Nephron progenitor cell (in vitro differentiated cells): ENCODE measurements around the gene GOLGA6D.
"Not testable (repeated sequence)": the region's sequence is repeated elsewhere in the genome, so short reads cannot be mapped to it uniquely, and the experiment has no call there.

Experiments used
- DNase-seq: peaks from one replicate; pipeline ENCODE4 v3.0.0; 2021
- H3K27ac Mint-ChIP-seq: 2 replicates; pipeline ENCODE4 v1.8.0; 2021; ENCODE audit warnings: mild to moderate bottlenecking, moderate library complexity, mixed read lengths
- H3K27me3 Mint-ChIP-seq: 2 replicates; pipeline ENCODE4 v1.8.0; 2021; ENCODE audit warnings: mild to moderate bottlenecking, low read depth, mixed read lengths; ENCODE audit not compliant: poor library complexity
- H3K36me3 Mint-ChIP-seq: 2 replicates; pipeline ENCODE4 v1.8.0; 2021; ENCODE audit warnings: low read depth, mixed read lengths
- H3K4me1 Mint-ChIP-seq: 2 replicates; pipeline ENCODE4 v1.8.0; 2021; ENCODE audit warnings: mixed read lengths
- H3K4me3 Mint-ChIP-seq: 2 replicates; pipeline ENCODE4 v1.8.0; 2021; ENCODE audit warnings: mild to moderate bottlenecking, moderate library complexity, mixed read lengths
- H3K9me3 Mint-ChIP-seq: 2 replicates; pipeline ENCODE4 v1.8.0; 2021; ENCODE audit warnings: mild to moderate bottlenecking, moderate library complexity, mixed read lengths
- CTCF ChIP-seq: fragments of 200-600 bp; sonication (generic); IDR thresholded peaks from 2 replicates; pipeline ENCODE4 v1.5.0; 2021; ENCODE audit warnings: antibody characterized with exemption

GOLGA6D gene

DNA sequence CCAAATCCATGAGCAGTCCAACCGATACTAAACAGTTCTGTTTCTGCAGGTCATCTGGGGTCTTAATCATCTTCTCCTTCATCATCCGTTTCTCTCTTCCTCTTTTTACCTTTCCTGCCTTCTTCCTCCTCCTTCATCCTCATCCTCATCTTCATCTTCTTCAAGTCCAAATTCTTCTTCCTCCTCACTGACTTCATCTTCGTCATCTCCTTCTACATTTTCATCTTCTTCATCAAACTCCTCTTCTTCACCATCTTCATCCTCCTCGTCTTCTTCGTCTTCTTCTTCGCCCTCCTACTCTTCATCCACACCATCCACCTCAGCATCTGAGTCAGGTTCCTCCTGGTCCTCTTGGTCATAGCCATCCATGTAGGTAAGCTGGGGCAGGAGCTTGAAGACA, 39.1 kb downstream of the GOLGA6D start:
- H3K27ac Mint-ChIP-seq = no peak overlapping the region
- H3K36me3 Mint-ChIP-seq = no peaks in the 10 kb centered on the region
- no peak for TF ChIP-seq CTCF
- DNase-seq = no peak
- no peaks in the 10 kb centered on the region for H3K4me1 Mint-ChIP-seq
- H3K4me3 Mint-ChIP-seq = no peak overlapping the region
- H3K9me3 Mint-ChIP-seq = peaks cover 4% of the 10 kb centered on the region
- peaks cover 28% of the 10 kb centered on the region for H3K27me3 Mint-ChIP-seq

DNA sequence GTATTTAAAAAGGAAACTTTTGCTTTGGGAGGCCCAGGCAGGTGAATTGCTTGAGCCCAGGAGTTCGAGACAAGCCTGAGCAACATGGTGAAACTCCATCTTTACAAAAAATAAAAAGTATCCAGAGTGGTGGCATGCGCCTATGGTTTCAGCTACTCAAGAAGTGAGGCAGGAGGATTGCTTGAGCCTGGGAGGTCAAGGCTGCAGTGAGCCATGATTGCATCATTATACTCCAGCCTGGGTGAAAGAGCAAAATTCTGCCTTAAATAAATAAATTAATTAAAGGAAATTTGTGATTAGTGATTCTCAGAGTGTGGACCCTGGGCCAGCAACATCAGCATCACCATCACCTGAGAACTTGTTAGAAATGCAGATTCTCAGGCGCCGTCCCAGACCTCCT, 43.3 kb downstream of the GOLGA6D start:
- H3K27ac Mint-ChIP-seq = no peak overlapping the region
- no peak for DNase-seq
- TF ChIP-seq CTCF = no peak
- H3K27me3 Mint-ChIP-seq = peaks cover 25% of the 10 kb centered on the region
- no peak overlapping the region for H3K4me3 Mint-ChIP-seq
- peaks cover 4% of the 10 kb centered on the region for H3K9me3 Mint-ChIP-seq
- H3K4me1 Mint-ChIP-seq = no peaks in the 10 kb centered on the region
- H3K36me3 Mint-ChIP-seq = no peaks in the 10 kb centered on the region

DNA sequence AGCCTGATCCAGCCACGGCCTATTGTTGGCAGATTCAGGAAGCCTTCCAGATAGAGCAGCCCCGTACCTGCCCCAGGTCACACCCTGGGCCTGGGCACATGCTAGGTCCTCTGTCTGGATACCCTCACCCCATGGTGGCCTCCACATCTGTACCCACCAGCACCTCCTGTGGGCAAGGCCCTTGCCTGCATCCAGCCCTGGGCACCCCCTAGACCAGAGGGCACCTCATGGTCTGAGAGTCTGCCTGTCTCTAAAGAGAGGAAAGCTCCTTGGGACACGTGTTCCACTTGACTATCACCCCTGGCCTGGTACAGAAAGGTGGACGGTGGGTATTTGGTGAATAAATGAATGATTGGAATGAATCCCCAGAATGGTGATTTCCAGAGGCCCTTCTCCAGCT, 44.4 kb downstream of the GOLGA6D start:
- no peak for DNase-seq
- H3K4me1 Mint-ChIP-seq = no peaks in the 10 kb centered on the region
- no peak for TF ChIP-seq CTCF
- no peaks in the 10 kb centered on the region for H3K9me3 Mint-ChIP-seq
- H3K4me3 Mint-ChIP-seq = no peak overlapping the region
- peaks cover 20% of the 10 kb centered on the region for H3K27me3 Mint-ChIP-seq
- no peak overlapping the region for H3K27ac Mint-ChIP-seq
- no peaks in the 10 kb centered on the region for H3K36me3 Mint-ChIP-seq

GRCh38 chr15:75327491-75327890, 44.9 kb downstream of the GOLGA6D start:
- no peak overlapping the region for H3K4me3 Mint-ChIP-seq
- H3K27me3 Mint-ChIP-seq = peaks cover 20% of the 10 kb centered on the region
- no peaks in the 10 kb centered on the region for H3K9me3 Mint-ChIP-seq
- no peaks in the 10 kb centered on the region for H3K4me1 Mint-ChIP-seq
- DNase-seq = no peak
- no peak for TF ChIP-seq CTCF
- H3K27ac Mint-ChIP-seq = no peak overlapping the region
- H3K36me3 Mint-ChIP-seq = no peaks in the 10 kb centered on the region

DNA sequence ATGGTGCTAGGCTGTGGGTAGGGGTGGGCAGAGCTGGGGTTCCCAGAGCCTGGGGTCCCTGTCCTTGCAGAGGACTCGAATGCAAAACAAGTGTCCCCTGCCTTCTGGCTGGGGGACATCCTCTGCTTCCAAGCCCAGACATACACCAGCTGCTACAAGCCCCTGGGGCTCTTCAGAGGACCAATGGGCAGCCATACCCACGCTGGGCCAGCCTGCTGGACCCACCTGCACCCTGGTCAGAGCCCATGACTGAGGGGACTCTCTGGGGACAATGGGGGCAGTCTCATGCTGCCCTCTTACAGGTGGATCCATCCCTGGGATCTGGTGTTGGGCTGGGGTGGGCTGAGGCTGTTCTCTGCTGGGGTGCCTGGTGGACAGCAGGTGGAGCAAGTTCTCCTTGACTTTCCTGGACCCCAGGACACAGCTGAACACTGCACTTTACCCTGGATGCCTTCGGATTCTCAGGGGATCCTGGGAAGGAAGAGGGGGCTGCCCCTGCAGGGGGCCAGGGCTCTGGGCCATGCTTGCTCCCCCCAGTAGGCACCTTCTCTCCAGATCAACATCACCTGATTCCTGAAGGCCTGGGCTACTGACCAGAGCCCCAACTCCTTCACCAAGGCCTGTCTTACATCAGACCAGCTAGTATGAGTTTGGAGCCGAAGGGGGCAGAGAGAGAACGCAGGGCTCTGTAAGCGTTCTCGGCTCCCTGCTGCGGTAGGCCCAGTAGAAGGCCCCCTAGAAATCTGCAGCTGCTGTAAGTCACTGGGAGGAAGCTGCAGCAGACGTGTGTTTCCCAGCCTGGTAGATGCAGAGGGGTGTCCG, 46.1 kb downstream of the GOLGA6D start:
- peaks cover 13% of the 10 kb centered on the region for H3K27me3 Mint-ChIP-seq
- H3K36me3 Mint-ChIP-seq = no peaks in the 10 kb centered on the region
- no peak overlapping the region for H3K4me3 Mint-ChIP-seq
- H3K27ac Mint-ChIP-seq = no peak overlapping the region
- no peak for TF ChIP-seq CTCF
- no peak for DNase-seq
- no peaks in the 10 kb centered on the region for H3K4me1 Mint-ChIP-seq
- H3K9me3 Mint-ChIP-seq = no peaks in the 10 kb centered on the region

GRCh38 chr15:75329571-75329970, 46.9 kb downstream of the GOLGA6D start:
- H3K36me3 Mint-ChIP-seq = no peaks in the 10 kb centered on the region
- no peaks in the 10 kb centered on the region for H3K4me1 Mint-ChIP-seq
- no peak for TF ChIP-seq CTCF
- H3K27ac Mint-ChIP-seq = no peak overlapping the region
- H3K27me3 Mint-ChIP-seq = peaks cover 11% of the 10 kb centered on the region
- no peaks in the 10 kb centered on the region for H3K9me3 Mint-ChIP-seq
- no peak for DNase-seq
- H3K4me3 Mint-ChIP-seq = no peak overlapping the region

DNA sequence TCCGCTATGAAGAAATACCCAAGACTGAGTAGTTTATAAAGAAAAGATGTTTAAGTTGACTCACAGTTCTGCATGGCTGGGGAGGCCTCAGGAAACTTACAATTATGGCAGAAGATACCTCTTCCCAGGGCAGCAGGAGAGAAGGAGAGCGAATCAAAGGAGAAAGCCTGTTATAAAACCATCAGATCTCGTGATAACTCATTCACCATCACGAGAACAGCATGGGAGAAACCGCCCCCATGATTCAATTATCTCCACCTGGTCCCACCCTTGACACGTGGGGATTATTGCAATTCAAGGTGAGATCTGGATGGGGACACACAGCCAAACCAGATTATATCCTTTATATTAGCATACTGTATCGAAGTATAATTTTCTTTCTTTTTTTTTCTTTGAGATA, 49.5 kb downstream of the GOLGA6D start:
- H3K27ac Mint-ChIP-seq, H3K36me3 Mint-ChIP-seq, H3K4me3 Mint-ChIP-seq, DNase-seq, H3K9me3 Mint-ChIP-seq: not testable (repeated sequence)
- peaks cover 16% of the 10 kb centered on the region for H3K27me3 Mint-ChIP-seq
- peaks cover 21% of the 10 kb centered on the region for H3K4me1 Mint-ChIP-seq

GRCh38 chr15:75333654-75334419, 51.2 kb downstream of the GOLGA6D start:
- H3K36me3 Mint-ChIP-seq, H3K4me3 Mint-ChIP-seq, H3K27ac Mint-ChIP-seq, H3K9me3 Mint-ChIP-seq, DNase-seq: not testable (repeated sequence)
- Mint-ChIP-seq H3K4me1 (peaks cover 21% of the 10 kb centered on the region), H3K27me3 (peaks cover 16% of the 10 kb centered on the region)
